SHP77 (cell line): ENCODE results near the gene IGFBP5.

ENCODE experiments used
- DNase-seq, 2 experiments: peaks; one replicate each; lab custom pipeline; 2025; lab: John Stamatoyannopoulos, UW

IGFBP5 gene

DNA sequence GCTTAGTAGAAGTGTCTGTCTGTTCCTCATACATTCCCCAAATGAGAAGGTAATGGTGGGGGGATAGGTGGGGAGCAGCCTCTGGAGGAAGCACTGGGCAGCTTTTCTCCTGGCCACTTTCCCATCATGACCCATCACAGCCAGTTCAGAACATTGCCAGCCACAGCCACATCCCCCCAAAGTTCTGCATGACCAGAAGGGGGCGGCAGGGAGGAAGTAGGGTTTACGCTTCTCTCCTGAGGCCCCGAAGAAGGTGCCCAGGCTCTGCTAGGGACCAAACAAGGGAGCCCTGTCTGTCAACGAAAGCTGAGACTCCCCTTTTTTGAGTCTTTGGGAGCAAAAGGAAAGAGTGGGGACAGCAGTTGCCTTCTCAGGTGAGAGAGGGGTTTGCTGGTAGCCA lies 7.7 kb downstream of the IGFBP5 start:
- peak in 1 of 2 experiments; percentile 19 for DNase-seq

DNA sequence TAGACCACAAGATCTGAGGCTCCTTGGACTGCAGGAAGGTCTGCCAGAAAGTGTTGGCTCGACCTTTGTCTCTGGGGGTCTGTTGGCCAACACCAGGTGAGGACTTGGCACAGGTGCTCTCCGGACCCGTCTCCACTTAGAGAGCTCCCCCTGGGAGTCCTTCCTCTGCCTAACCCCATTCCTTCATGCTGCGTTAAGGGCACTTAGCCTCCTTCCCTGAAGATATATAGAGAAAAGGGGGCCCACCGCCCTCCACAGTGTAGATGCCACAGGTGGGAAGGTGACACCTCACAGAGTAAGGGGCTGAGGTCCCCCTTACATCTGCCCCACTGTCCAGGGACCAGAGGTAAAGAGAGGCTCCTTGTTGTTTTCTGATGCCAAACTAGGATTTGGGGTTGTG lies 8.2 kb downstream of the IGFBP5 start:
- DNase-seq: no peak

DNA sequence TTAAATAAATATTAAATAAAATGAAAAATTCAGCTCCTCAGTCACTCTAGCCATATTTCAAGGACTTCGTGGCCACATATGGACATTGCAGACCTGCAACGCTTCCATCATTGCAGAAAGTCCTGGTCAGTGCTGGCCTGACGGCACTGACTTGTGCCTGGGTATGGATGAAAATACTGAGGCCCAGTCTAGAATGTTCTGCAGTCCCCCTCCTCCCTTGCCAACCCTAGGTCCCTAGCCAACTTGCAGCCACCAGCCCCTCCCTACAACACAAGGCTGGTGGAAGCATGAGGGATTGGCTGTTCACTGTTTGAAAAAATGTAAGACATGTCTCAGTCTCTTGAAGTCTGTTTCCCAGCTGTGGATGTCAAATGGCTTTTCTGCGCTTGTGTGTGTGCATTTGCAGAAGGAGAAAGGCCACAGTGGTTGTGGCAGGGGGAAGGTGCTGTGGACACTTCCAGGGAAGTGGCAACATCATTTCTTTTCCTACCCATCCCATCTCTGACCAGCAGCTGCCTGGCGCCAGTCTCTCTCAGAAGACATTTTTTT lies 9.9 kb downstream of the IGFBP5 start:
- no peak for DNase-seq

DNA sequence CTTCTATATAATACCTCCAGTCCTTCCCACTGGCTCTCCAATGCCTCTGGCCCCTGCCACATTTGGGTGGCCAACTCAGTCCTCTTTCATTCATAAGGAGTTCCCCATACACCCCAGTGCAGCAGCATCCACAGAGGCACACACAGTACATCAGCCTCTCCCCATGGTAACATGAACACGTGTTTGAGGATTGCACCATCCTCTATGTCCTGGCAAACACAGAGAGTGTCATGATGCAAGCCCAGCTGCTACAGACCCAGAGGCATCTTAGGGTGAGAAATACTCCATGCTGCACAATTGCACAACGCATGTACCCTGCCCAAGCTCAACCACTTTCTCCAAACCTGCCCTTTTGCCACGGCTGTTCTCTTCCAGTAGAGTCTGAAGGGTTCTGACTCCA lies 11.5 kb downstream of the IGFBP5 start:
- peak; percentile 44 to 55 for DNase-seq

DNA sequence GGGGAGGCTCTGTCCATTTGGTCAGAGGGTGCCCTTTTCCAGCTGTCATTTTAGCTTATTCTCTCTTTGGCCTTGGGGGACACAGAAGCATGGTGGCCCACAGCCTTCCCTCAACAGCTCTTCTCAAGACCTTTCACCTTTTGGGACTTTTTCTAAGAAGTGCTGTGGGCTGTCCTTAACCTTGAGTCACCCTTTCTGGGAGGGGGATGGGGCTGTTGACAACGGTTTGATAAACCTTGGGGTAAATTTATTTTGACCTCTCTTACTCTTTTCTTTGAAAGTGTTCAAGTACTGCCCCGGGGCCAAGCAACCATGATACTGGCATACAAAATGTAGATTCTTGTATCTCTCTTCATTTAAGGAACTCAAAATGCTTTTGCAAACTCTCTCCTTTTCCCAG lies 13.7 kb downstream of the IGFBP5 start:
- DNase-seq: no peak

DNA sequence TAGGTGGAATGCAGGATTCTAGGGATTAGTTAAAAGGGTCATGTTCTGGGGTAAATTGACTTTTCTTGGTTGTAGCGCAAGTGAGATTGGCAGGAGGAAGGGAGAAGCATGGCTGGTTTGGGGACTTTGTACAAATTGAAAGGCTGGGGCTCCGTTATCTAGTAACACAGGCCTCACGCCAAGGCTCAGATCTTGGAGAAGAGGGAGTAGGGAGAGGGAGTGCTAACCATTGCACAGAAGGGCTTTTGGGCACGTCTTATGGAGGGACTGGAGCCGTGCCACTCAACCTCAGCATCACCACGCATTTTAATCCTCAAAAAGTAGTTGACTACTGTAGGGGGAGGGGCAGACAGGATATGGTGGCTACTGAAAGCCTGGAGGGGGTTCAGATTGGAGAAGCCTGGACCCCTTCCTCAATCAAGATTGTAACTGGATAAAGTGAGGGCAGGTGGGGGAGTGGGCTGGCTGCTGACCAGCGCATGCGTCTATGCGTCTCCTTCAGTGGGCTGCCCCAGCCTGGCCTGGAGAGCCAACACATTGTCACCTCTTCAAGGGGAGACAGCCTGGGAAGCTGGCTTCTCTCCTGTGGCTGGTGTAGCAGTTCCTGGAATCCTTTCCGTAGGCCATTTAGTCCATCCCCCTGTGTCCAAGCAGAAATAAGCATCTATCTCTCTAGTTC lies 14.3 kb downstream of the IGFBP5 start:
- no peak for DNase-seq

DNA sequence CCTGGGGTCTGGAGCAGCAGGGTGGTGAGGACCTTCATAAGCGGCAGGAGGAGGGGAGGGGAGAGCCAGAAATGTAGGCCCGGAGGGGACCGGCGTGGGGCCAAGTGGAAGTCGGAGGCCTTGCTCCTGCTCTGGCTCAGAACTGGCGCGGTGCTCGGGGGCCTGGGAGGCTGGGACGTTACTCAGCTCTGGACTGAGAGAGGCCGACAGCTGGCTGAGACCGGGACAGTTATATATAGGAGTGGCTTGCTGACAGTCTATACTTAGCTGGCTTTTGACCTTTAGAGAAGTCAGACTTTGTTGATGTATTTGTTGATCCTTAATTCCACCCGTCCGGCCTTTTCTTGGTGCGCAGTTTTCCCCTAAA lies 15.7 kb downstream of the IGFBP5 start:
- DNase-seq: no peak

DNA sequence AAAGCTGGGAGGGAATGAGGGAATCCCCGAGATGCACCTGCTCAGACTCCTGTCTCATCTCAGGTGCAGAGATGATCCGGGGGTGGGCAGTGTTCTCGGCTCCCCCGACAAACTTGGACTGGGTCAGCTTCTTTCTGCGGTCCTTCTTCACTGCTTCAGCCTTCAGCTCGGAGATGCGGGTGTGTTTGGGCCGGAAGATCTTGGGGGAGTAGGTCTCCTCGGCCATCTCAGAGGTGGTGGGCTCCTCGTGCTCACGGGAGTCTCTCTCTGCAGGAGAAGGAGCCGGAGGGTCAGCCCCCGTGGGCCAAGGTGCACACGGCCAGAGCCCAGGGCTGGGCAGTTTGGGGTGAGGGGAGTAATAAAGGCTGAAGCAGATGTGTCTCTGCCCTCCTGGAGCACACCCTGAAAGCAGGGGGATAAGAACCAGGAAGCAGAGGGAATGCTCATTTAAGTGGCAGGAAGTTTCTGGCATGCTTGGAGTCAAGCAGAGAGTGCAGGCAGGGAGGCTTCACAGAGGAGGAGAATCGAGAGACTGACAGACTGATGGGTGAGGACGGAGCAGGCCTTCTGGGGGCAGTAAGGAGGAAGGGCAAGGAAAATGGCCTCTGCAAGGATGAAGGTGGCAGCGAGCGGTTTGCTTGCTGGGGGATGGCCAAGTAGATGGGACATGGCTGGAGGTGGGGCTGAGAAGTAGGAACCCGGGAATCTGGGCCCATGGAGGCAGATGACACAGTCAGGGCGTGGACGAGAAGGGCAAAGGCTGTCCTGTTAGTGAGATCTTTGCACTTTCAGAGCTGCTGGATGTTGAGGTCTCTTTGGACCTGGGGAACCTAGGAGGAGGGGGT lies 16.3 kb downstream of the IGFBP5 start:
- DNase-seq: no peak

DNA sequence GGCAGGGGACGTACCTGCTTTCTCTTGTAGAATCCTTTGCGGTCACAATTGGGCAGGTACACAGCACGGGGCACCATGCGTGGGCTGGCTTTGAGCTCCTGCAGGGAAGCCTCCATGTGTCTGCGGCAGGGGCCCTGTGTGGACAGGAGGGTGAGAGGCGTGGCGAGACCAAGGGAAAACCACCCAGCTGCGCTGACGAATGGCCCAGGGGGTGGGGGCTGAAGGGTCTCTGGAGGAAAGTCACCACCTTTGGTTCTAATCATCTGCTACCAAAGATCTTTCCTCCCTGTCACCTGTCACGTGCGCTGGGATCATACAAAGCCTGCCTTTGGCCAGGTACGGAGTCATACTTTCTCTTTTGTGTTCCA lies 17.3 kb downstream of the IGFBP5 start:
- DNase-seq: no peak

DNA sequence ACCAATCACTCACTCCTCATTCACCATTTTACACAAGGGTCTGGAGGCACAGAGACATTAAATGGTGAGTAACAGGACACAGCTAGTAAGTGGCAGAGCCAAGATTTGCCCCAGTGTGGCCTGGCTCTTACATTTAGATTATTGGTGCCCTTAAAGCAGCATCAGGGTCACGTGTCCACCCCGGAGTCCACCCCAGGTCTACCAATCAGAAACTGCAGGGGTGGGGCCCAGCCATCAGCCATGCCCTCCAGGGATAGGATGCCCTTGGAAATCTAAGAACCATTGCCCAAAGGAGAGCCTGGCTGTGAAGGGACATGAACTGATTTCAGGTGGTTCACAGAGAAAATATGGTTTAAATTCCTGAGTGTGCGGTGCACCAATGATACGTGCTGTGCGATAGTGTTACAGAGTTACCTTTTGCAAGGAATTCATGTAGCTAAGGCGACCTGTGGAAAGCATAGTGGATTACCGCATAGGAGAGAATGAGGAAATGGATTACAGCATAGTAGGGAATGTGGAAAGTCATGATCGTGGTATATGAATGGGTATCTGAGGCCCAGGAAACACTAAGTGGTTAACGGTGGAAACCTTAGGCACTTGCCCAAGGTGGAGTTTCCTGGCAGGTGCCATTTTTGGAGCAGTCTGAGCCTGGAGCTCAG lies 17.8 kb downstream of the IGFBP5 start:
- DNase-seq: no peak

DNA sequence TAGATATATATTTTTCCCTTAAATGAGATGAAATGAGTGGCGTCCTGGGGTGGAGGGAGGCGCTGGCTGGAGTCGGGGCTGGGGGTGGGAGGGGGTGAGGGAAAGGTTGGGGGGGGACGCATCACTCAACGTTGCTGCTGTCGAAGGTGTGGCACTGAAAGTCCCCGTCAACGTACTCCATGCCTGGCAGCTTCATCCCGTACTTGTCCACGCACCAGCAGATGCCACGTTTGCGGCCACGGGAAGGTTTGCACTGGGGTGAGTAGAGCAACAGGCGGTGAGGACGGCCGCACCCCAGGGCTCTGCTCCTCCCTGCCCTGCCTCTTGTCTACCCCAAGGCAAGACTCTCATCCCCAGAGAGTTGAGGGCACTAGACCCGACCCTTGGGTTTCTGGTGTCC lies 18.7 kb downstream of the IGFBP5 start:
- DNase-seq: no peak

DNA sequence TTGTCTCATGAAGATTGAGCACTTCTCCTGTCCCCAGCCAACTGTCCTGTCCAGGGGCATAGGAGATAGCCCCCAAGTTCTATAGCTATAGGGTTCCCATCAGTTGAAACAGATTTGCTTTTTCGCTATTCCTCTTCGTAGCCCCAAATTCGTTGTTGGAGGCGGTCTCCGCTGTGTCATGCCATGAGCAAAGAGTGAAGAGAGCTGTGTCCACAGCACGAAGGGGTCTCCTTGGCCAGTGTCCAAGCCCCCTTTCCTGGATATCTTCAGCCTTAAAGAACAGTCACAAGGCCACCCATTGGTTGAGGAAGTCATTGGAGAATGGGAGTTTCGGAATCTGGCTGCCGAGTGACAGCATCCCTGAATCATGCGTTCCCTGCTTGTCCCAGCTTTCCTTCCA lies 21.0 kb downstream of the IGFBP5 start:
- no peak for DNase-seq

DNA sequence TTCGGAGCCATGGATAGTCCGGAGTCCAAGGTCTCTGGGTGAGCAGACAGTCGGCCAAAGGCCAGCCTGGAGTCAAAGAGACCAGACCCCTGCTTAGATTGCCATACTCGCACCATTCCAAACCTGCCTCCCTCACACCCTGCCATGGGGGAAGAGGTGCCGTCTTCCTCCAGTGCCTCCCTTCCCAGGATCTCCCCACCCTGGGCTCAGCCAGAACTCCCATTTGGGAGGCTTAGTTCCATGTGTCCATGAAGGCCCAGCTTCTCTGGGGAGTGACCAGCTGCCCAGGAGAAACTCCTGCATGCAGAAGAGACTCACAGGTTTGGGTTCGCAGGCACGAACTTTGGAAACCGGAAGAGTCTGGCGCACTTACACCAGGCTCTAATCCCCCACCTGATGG lies 21.7 kb downstream of the IGFBP5 start:
- DNase-seq: no peak

DNA sequence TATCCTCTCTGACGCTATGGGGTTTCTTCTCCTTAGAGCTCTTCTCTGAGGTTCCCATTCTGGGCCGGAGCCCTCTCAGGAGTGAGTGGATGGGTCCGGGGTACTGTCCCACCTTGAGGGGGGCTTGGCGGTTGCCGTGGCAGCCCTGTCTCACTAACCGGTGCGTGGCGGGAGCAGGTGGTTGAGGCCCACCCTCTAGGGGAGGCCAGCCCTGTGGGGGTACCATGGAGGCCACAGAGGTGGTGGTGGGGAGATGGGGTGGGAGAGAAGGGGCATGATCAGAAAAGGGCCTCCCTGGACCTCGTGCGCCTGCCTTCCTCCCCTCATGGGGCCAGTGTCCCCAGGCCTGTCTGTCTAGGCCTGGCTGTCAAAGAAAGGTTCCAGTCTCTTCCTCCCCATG lies 22.3 kb downstream of the IGFBP5 start:
- DNase-seq: no peak

DNA sequence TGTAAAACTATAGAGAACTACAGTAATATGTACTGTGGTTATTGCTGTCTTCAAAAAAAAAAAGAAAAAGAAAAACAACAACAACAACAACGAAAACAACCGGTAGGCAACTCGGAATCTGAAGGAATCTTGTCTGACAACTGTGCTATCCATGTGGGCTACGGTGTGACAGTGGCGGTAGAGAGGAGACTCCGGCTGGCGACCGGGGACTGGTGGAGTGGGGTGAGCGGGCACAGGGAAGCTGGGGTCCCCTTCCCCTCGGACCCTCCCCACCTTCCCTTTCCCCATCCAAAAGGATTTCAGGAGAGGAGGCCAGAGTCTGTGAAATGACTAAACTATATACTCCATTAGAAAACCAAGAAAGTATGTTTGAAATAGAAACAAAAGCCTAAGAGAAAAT lies 22.9 kb downstream of the IGFBP5 start:
- no peak for DNase-seq

DNA sequence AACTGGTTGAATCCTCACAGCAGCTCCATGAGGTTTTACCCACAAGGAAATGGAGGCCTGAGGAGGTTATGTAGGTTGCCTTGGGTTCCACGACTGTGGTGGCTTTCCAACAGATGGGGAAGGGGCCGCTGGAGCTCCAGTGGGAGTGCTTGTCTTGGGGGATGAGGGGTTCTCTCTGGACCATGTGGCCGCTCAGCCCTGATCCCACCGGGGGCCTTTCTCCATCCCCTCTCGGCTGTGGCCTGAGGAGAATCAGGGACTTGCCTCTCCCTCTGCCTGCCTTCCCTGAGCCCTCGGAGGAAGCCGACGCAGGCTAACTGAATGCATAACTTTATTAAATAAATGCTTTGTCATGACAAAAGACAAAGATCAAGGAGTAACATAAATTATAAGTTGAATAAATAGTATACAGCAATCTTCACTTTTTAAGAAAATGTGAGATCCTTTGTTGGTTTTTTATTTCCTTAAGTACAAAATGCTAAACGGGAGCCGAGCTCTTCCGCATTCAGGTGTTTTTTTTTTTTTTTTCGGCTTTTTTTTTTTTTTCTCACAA lies 23.5 kb downstream of the IGFBP5 start:
- no peak for DNase-seq

DNA sequence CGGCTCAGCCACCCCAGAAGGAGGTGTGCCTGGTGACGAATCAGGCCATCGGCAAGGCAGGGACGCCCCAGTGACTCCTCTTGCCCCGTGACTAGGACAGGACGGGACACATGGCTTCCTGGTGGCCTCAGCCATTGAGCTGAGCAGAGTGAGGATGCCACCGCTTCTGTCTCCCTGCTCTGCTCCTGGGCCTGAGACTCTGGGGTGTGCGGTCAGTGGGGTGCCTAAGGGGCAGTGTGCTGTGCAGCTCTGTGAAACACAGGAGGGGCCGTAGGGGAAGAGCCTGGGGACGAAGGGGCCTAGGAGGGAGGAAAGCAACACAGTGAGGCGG lies 24.3 kb downstream of the IGFBP5 start:
- DNase-seq: no peak

DNA sequence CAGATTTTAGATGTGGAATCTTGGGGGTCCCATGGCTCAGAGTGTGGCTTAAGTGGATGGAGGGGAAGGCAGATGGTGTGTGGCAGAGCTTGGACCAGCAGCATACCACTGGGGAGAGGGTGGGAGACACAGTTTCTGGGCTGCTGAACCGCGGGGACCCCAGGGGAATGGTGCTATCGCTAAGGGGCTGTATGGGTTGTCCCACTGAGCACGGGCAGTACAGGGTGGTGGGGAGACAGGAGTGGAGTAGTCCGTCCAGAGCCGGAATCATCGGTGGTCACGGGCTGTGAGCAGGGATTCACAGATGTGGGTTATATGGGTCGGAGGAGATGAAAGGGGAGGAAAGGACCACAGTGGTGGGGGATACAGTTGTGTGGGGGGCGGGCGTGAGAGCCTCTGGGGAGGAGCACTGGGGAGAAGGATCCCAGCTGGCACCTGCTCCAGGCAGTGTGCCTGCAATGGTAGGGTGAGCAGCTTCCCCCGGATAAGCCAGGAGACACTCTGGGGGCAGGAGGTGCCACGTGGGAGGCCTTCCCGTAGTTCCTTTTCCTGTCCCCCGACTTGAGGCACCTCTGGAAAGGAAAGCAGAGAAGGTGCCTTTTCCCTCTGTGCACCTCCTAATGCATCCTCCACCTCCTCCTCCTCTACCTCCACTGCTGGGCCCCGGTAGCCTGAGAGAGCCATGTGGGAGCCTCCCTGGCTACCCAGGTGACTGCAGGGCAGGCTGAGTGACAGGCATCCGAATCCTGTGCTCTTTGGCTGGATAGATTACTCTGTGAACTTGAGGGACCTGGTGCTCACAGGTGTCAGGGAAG lies 24.9 kb downstream of the IGFBP5 start:
- no peak for DNase-seq

DNA sequence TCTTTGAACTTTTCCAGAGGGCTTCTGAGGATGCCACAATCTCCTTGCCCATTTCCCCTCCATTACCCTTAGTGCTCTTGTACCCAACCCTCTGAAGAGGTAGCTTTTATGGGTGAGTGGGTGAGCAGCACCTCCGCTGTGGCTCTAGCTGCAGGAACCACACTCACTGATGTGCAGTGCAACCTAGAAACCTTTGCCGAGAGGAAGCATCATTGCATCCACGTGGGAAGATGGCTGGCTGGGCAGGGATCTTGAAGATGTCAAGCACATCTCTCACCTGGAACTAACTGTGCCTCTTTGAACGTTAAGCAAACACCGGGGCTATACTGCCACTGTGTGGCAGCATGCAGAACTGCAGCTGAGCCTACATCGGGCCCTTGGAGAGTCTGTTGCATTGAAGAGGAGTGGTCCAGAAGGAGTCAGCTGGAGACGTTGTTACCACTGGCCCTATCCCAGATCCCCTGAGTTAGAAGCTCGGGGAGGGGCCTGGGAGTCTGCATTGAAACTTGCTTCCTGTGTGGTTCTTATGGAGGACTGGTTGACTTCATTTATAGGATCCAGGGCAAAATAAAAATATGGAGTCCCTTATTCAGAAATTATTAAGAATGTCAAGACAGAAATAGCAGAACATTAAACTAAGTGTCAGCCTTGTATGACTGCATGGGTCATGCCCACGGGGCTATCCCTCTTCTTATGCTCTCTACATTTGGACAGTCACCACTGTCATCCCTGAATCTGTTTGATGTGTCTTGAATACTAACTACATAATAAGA lies 28.7 kb downstream of the IGFBP5 start:
- peak; percentile 52 to 75 for DNase-seq

DNA sequence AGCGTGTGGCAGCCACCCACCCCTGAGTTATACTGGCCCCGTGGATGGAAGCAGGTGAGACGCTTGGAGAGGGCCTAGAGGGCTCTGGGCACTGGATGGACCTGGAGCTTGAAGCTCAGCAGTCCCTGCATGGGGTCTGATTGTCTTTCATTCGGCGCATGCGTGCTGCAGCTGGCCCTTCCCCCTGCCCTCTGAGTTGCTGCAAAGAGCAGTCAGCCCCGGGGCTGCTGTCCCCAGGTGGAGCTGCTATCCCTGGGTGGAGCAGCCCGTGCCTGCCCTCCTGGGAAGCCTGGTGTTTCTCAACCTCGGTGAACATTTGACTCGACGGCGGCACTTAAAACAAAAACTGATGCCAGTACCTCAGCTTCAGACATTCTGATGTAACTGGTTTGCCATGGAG lies 29.6 kb downstream of the IGFBP5 start:
- DNase-seq: peak in 1 of 2 experiments; percentile 32

DNA sequence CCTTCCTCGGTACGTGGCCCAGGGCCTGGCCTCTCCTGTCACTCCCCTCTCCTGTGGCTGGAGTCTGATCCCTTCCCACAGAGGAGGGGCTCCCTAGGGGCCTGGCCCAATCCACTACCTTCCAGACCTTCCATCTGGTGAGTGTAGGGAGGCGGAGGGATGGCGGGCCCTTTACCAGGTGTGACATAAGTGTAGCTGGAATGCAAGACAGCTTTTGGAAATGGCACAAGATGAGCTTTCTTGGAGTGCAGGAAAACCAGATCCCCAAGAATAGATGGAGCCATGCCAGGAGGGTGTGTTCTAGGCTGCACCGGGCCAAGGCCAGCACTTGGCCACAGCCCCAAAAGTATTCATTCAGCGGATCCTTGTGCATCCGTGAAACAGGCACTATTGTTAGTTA lies 30.1 kb downstream of the IGFBP5 start:
- DNase-seq: no peak
